WERI-Rb-1 (cell line): ENCODE results near the gene MYEOV.

Experiments used
- DNase-seq: peaks from one replicate; pipeline ENCODE4 v3.0.0-alpha.2; 2020
- H3K27ac ChIP-seq: fragments of 250-450 bp; sonication (Bioruptor Pico); 2 replicates; pipeline ENCODE4 v1.5.1; 2020; ENCODE audit warnings: mild to moderate bottlenecking, moderate library complexity
- H3K27me3 ChIP-seq: fragments of 250-450 bp; sonication (Bioruptor Pico); 2 replicates; pipeline ENCODE4 v1.5.1; 2021; ENCODE audit warnings: mild to moderate bottlenecking, low read depth, moderate library complexity; ENCODE audit not compliant: insufficient read depth, severe bottlenecking
- H3K36me3 ChIP-seq: fragments of 250-450 bp; sonication (Bioruptor Pico); 2 replicates; pipeline ENCODE4 v1.5.1; 2020; ENCODE audit warnings: mild to moderate bottlenecking, moderate library complexity
- H3K4me3 ChIP-seq: 2 replicates; pipeline ENCODE4 v1.5.1; 2011; ENCODE audit warnings: low read depth, mild to moderate bottlenecking, control low read depth, low read length
- H3K9me3 ChIP-seq: fragments of 250-450 bp; sonication (Bioruptor Pico); 2 replicates; pipeline ENCODE4 v1.5.1; 2021; ENCODE audit warnings: mild to moderate bottlenecking, moderate library complexity; ENCODE audit not compliant: severe bottlenecking
- CTCF ChIP-seq: IDR thresholded peaks from 2 replicates; pipeline ENCODE4 v1.5.1; 2011; ENCODE audit warnings: low read depth, mild to moderate bottlenecking, control low read depth, inconsistent platforms, low read length

The MYEOV gene

DNA sequence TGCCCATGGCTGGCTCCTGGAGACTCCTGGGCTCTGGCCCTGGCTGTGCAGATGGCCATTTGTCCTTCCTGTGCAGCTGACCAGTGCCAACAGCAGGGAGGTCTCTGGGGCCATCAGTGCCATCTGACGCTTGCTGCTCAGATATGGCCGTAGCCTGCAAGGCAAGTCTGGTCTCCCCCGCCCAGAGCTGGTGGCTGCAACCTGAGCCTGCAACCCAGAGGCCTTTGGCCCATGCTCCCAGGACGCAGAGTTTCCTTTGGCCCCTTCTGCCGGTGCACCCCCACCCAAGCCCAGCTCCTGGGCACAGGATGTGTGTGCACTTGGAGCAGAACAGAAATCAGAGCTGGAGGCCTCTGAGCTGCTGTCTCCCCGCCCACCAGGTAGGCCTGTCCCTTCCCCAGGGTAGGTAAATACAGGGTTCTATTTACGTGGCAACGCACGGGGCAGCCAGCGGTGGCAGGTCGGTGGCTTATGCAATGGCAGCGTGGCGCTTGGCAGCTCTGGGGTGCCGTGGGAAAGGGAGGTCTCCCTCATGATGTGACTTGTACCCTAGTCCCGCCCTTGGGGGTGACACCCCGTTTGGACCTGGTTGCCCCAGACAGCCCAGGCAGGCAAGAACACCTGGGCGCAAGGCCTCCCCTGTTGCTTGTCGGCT lies 21.0 kb upstream of the MYEOV start:
- Histone ChIP-seq H3K27me3 (peaks cover 48% of the 10 kb centered on the region), H3K4me3 (no peak overlapping the region), H3K36me3 (no peaks in the 10 kb centered on the region), H3K27ac (no peak overlapping the region), H3K9me3 (no peaks in the 10 kb centered on the region)
- TF ChIP-seq CTCF: no peak
- DNase-seq: no peak

GRCh38 chr11:69273571-69273970 lies 20.4 kb upstream of the MYEOV start:
- no peaks in the 10 kb centered on the region for H3K36me3 ChIP-seq
- no peak overlapping the region for H3K4me3 ChIP-seq
- no peak for TF ChIP-seq CTCF
- H3K9me3 ChIP-seq: no peaks in the 10 kb centered on the region
- H3K27ac ChIP-seq: no peak overlapping the region
- H3K27me3 ChIP-seq: peaks cover 54% of the 10 kb centered on the region
- DNase-seq: no peak

- DNase-seq: no peak
These were observed 19.4 kb upstream of the MYEOV start for GRCh38 chr11:69274531-69275016.

GRCh38 chr11:69275178-69275577 lies 18.8 kb upstream of the MYEOV start:
- Histone ChIP-seq H3K4me3 (no peak overlapping the region), H3K27me3 (peaks cover 54% of the 10 kb centered on the region), H3K27ac (no peak overlapping the region), H3K9me3 (no peaks in the 10 kb centered on the region), H3K36me3 (no peaks in the 10 kb centered on the region)
- TF ChIP-seq CTCF: no peak
- DNase-seq: no peak

More at GRCh38 chr11:69274531-69275016, 19.4 kb upstream of the MYEOV start:
- no peaks in the 10 kb centered on the region for H3K9me3 ChIP-seq
- peaks cover 54% of the 10 kb centered on the region for H3K27me3 ChIP-seq
- H3K27ac ChIP-seq: no peak overlapping the region
- TF ChIP-seq CTCF: no peak
- no peak overlapping the region for H3K4me3 ChIP-seq
- no peaks in the 10 kb centered on the region for H3K36me3 ChIP-seq

GRCh38 chr11:69276165-69276564 lies 17.8 kb upstream of the MYEOV start:
- Histone ChIP-seq H3K27me3 (peaks cover 54% of the 10 kb centered on the region), H3K36me3 (no peaks in the 10 kb centered on the region), H3K9me3 (no peaks in the 10 kb centered on the region), H3K4me3 (no peak overlapping the region), H3K27ac (no peak overlapping the region)
- TF ChIP-seq CTCF: no peak
- DNase-seq: no peak
